Metanephros (tissue), 2 donors: ENCODE data around the gene SH2B2. TPM values are rescaled to one million over a fixed set of nuclear protein-coding genes. Genes with fewer than 3 reads are reported as not detected.

Experiments
- small RNA-seq: library from RNA; depleted of rRNA; stranded (forward); fragments of <200 nt; gene quantifications from one replicate; pipeline ENCODE3, GENCODE V24; 2014; ENCODE audit warnings: low replicate concordance
- total RNA-seq: library from RNA; depleted of rRNA; stranded (reverse); fragments of >200 nt; gene quantifications from one replicate; pipeline ENCODE4 v1.2.3, GENCODE V29; 2014

SH2B2 gene
- 12.2 TPM for total RNA-seq

DNA sequence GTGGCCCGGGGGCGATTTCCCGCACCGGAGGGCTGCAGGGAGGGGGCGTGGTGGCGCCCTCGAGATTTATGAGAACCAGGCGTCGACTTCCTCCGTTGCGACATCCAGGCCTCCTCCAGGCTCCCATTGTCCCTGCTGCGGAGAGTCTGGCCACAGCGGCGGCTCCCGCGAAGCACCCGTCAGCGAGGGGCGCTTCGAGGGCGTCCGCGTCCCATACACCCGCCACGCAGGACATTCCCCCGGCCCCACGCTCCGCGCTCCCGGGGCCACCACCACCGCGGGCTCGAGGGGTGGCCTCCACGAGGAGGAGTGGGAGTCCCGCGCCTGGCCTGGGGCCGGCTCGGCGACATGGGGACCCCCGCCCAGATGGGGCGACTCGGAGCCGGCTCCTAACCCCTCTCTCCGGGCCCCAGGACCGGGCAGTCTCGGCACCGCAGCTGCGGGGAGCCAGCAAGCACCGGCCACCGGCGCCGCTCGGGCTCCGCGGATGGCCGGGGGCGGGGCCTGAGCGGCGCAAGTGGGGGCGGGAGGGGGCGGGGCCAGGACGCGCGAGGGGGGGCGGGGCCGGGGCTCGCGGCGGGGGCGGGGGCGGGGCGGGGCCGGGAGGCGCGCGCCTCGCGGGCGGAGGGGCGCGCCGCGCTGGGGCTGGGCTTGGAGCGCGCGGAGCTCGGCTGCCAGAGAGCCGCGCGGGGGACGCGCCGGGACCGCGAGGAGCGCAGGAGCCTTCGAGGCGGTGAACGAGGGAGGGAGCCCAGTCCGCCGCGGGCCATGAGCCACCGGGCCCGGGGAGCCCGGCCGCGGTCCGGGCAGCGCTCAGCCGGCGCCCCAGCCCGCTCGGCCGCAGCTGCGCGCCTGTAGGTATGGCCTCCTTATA is at the start of gene SH2B2:
TSS of gene SH2B2 (plus strand) at position 632 of the 874 bp plus-strand sequence. CDS start 13,683 bp downstream, outside the sequence.

DNA sequence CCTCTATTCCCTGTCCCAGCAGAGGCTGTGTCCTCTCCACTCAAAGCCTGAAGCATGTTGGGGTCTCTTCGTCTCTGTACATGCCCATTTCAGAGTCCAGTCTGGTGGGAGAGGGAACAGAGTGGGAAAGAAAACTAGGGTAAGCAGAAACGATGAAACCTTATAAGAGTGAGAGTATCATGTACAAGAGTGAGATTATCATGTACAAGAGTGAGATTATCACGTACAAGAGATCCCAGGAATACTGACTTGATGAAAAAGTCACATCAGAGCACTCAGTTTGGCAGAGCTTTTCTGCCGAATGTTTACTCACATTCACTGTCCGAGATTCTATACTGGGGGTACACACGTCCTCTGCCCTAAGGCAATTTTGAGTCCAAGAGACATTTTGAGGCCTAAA is 69.7 kb downstream of the SH2B2 start, which contains the start of gene SPDYE6:
TSS of gene SPDYE6 (minus strand) at position 101 of the 400 bp plus-strand sequence. CDS start 421 bp downstream, outside the sequence.

Small RNAs within 50 kb of the gene (small RNA-seq; reads per million reads assigned to genes)
- not detected for gene AC005088.1
- gene MIR4285 = not detected
- gene RF00019 = not detected

Other genes starting within 250 kb of the SH2B2 start
- not detected for gene SPDYE6, start 69.6 kb downstream of the SH2B2 start, total RNA-seq
- 41.7 TPM for gene PRKRIP1, start 109.5 kb downstream of the SH2B2 start, total RNA-seq
- 29.8 TPM for gene ORAI2, start 146.7 kb downstream of the SH2B2 start, total RNA-seq
- gene ALKBH4, start 178.0 kb downstream of the SH2B2 start, total RNA-seq = 19.9 TPM
- 21.9 TPM for gene LRWD1, start 178.1 kb downstream of the SH2B2 start, total RNA-seq
- 22.0 TPM for gene POLR2J, start 192.1 kb downstream of the SH2B2 start, total RNA-seq
- gene RASA4B, start 230.9 kb downstream of the SH2B2 start, total RNA-seq = 18.7 TPM